HG03135 (cell line): ENCODE data around the gene SERPINB7.

ENCODE experiments used
- ATAC-seq: cut with Tn5 transposase; IDR thresholded peaks from one replicate; pipeline ENCODE4 v1.9.1; 2021; ENCODE audit warnings: mild to moderate bottlenecking, moderate library complexity; ENCODE audit not compliant: unreplicated experiment

SERPINB7 gene

DNA sequence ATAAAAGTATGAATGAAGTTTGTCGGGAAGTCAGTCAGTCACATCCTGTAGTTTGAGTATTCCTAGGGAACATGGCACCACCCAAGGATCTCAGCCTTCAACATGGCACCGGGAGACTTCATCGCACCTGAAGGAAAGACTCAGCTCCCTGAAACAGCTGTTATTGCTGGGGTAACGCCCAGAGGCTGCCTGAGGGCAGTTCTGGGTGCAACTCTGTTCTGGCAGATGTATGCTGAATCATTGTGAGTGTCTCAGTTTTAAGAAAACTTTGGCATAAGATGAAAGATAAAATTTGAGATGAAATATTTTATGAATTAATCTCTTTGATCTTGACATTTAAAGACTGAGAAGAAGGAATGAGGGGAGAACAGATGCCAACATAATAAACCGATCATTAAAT, 62.4 kb downstream of the SERPINB7 start:
- ATAC-seq = no peak

DNA sequence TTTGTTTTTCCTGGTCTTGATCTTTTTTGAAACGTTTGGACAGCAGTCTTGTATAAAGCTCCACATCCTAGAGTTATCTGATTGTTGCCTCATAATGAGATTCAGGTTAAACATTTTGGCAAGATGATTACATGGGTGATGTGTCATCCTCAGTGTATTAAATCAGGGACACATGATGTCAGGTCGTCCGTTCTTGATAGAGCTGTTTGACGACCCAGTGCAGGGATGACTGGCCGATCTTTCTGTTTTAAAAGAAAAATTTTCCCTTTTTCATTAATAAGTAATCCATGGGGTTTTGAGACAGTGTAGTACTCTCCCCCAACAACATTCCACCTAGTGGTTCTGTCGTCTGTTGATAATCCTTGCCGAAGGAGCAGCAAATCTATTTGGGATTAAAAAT, 67.8 kb downstream of the SERPINB7 start:
- no peak for ATAC-seq

DNA sequence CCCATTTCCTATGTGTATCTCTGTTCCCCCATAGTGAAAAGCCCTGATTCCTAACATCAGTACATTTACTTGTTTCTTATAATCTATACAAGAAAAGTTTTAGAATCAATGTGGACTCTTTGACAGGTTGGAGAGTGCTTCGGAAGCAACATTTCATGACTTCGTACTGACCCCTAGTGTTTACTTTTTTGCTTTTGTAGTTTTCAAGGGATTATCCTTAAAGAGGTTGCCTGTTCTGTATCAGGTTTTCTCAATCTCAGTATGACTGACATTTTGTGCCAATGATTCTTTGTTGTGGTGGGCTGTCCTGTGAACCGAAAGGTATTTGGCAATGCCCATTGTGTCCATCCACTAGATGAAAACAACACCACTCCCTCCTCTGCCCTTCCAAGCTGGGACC, 69.0 kb downstream of the SERPINB7 start:
- no peak for ATAC-seq

DNA sequence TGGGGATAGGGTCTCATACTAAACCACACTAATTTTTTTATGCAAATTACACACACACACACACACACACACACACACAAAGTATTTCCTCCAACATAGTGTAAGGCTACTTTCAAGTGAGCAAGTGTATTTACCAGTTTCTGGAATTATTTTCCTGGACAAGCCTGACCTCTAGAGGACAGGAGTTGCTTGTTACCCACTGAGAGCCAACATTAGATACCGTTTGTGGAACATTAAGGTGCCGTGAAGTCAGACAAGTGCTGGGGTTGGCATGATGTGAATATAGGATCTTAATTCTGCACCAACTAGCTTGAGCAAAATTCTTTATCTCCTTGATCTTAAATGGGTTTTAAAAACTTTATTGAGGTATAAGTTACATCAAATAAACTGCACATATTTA, 72.9 kb downstream of the SERPINB7 start:
- peak; percentile 72 for ATAC-seq

DNA sequence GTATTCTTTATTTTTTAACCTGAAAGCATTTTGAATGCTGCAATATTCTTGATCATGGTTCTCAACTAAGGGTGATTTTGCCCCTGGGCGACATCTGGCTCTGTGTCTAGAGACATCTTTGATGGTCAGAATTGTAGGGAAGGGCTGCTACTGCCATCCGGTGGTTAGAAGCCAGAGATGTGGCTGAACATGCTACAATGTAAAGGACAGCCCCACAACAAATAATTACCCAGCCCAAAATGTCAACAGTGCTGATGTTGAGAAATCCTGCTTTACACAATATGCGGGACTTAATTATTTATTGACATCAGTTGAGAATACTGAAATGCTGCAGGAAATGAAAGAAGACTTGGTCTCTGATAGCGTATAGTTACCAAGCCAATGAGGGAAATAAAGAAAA, 74.8 kb downstream of the SERPINB7 start:
- ATAC-seq = no peak

DNA sequence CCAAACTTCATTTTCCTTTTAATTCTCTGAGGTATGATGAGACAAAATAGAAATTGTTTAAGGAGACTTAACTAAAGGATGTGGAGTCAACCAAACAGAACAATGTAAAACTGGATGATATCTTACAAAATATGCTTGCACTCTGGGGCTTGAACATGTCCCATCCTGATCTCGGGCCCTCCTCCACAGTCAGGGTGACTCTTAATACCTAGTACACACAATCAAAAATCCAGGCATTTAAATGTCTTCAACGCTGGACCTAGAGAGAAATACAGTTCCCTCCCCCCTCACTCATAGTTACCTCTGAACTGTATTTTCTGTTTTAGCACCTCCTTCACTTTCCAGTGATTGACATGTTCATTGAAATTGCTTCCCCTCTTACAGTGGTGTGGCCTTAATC, 75.4 kb downstream of the SERPINB7 start:
- no peak for ATAC-seq
